ENCODE data around the gene CEP70.
"Not testable (repeated sequence)": the region's sequence is repeated elsewhere in the genome, so short reads cannot be mapped to it uniquely, and the experiment has no call there.

Gene CEP70

DNA sequence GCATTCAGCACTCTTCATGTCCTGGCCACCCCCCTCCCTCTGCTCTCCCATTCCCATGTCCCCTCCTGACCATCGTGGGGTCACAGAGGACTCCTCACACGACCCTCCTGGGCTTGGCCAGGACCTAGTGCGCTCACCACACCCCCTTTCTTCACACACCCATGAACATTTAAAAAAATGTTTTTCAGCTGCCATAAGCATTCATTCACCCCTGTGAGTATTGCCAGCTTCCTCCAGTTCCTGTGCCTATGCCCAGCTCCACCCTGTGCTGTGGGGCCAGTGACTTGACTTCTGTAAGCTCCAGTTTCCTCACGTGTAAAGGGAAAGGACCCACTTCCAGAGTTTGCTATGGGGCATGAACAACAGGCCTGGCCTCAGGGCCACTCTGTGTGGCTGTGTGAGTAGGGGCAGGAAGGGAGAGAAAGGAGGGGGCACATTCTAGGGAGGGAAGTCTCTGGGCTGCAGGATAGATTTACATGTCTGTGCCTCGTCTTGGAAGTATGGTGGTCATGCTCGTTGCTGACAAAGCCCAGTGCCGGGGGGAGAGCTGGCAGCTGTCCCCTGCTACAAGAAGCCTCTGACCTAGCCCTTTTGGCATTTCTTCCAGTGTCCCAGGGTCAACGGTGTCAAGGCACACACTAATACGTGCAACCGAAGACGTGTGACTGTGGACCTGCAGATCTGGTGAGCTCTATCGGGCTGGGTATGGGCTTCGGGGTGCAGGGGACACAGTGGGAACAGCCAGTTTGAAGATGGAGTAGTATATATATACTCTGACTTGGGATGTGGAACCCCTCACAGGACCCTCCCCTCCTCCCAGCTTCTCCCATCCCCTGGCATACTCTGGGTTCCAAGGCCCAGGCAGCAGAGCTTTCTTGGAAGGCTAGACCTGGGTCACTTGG lies 136.8 kb downstream of the CEP70 start:
- TF ChIP-seq, protein P1, sequence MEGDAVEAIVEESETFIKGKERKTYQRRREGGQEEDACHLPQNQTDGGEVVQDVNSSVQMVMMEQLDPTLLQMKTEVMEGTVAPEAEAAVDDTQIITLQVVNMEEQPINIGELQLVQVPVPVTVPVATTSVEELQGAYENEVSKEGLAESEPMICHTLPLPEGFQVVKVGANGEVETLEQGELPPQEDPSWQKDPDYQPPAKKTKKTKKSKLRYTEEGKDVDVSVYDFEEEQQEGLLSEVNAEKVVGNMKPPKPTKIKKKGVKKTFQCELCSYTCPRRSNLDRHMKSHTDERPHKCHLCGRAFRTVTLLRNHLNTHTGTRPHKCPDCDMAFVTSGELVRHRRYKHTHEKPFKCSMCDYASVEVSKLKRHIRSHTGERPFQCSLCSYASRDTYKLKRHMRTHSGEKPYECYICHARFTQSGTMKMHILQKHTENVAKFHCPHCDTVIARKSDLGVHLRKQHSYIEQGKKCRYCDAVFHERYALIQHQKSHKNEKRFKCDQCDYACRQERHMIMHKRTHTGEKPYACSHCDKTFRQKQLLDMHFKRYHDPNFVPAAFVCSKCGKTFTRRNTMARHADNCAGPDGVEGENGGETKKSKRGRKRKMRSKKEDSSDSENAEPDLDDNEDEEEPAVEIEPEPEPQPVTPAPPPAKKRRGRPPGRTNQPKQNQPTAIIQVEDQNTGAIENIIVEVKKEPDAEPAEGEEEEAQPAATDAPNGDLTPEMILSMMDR (IDR thresholded peaks at IDR 0.05; ENCODE audit: low read depth, low read length, missing control alignments), result no peak
- Histone ChIP-seq H3K27me3 (replicated peaks) (no peaks in the 10 kb centered on the region), H3K36me3 (replicated peaks) (no peaks in the 10 kb centered on the region), H3K4me3 (ENCODE audit: low read depth, low read length) (no peak overlapping the region), H3K27ac (no peak overlapping the region)
- no peak for DNase-seq
- in situ Hi-C loops (cut with HindIII; ENCODE audit: low pct_ligation_motif_present, low sequenced_read_pairs), result no loop called here

DNA sequence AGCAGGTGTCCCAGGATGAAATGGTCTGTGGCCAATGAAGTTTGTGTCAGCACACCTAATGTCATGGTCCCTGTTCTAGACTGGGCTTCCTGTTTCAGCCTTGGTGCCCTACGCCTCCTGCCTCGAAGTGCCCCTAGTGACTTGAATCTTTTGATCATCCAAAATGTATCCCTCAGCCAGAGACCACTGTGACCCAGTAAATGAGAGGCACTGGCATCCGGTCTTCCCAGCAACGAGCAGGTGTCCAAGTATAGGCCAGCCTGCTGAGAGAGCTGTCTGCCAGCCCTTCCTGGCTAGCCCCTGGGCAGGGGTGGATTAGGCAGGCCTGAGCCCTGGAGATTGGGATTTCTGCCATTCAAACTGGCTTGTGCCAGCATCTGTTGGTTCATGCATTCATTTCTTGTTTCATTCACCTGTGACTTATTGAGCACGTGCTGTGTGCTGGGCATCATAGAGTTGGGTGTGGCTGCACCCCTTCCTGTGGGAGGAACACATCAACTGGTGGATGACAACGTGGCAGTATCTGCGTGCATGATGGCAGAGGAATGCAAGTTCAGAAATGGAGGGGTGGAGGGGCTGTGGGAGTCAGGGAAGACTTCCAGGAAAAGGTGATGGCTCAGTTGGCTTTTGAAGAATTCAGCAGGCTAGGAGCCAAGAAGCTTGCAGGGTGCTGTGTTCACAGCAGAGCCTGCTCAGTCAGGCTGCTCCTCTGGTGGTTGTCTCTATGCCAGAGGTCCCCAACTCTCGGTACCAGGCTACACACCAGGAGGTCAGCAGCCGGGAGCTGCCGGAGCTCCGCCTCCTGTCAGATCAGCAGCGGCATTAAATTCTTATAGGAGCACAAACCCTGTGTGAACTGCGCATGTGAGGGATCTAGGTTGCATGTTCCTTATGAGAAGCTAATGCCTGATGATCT lies 138.0 kb downstream of the CEP70 start:
- Histone ChIP-seq H3K27me3 (replicated peaks) (no peaks in the 10 kb centered on the region), H3K4me3 (ENCODE audit: low read depth, low read length) (no peak overlapping the region), H3K36me3 (replicated peaks) (no peaks in the 10 kb centered on the region), H3K27ac (no peak overlapping the region)
- no peak for DNase-seq
- in situ Hi-C loops (cut with HindIII; ENCODE audit: low pct_ligation_motif_present, low sequenced_read_pairs), result no loop called here
- TF ChIP-seq, protein P1 (IDR thresholded peaks at IDR 0.05; ENCODE audit: low read depth, low read length, missing control alignments), result no peak

DNA sequence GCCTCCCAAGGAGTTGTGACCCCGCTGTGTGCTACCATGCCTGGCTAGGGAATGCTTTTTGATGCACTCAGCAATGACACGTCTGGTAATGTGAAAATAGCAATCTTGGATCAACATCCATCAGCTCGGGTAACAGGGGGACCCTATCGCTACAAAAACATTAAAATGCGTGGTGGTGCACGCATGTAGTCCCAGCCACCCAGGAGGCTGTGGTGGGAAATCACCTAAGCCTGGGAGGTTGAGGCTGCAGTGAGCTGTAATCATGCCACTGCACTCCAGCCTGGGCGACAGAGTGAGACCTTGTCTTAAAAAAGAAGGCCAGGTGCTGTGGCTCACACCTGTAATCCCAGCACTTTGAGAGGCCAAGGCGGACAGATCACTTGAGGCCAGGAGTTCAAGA lies 140.1 kb downstream of the CEP70 start:
- H3K36me3 ChIP-seq (replicated peaks); H3K27ac ChIP-seq; H3K4me3 ChIP-seq (ENCODE audit: low read depth, low read length); in situ Hi-C loops (cut with HindIII; ENCODE audit: low pct_ligation_motif_present, low sequenced_read_pairs); DNase-seq; H3K27me3 ChIP-seq (replicated peaks): not testable (repeated sequence)

DNA sequence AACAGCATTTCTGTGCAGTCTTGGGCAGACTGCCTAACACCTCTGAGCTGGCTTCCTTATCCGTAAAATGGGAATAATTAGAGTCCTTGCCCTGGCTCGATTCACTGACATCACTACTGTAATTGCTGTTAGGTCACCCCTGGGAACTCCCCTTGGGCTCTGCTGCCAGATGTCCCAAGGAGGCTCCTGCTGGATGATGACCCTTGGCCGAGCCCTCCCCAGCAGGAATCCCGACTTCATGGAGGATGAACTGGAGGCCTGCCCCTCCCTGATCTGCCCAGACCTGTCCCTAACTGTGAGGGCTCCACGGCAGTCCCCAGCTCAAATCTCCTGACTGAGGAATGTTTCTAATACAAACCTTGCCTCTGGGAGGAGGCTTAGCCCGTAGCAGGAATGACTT lies 141.6 kb downstream of the CEP70 start:
- Histone ChIP-seq H3K4me3 (ENCODE audit: low read depth, low read length) (no peak overlapping the region), H3K36me3 (replicated peaks) (no peaks in the 10 kb centered on the region), H3K27ac (no peak overlapping the region), H3K27me3 (replicated peaks) (no peaks in the 10 kb centered on the region)
- TF ChIP-seq, protein P1 (IDR thresholded peaks at IDR 0.05; ENCODE audit: low read depth, low read length, missing control alignments), result no peak
- no peak for DNase-seq
- in situ Hi-C loops (cut with HindIII; ENCODE audit: low pct_ligation_motif_present, low sequenced_read_pairs), result no loop called here

DNA sequence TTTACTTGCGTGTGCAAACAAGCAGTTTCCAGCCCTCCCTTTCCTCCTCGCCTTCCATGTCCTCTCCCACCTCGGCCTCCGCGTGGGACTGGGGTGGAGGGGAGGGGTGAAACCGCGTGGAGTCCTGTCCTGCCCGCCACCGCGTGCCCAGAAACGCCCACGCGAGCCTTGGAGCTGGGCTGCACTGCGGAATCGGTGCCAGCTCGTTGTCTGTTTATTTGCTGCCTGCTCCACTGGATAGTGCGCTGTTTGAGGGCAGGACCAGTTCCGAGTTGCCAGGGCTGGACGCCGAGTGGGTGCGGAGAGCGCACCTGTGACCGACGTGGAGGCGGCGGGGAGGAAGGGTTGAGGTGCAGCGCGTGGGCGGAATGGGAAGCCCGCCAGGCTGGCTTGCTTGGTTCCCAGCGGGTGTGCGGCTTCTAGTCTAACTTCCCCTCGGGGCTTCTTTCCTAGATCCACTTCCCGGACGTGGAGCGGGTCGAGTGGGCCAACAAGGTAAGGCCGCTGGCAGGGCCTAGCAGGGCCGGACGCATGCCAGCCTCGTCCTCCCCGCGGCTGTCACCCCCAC lies 142.4 kb downstream of the CEP70 start:
- Histone ChIP-seq H3K27me3 (replicated peaks) (no peaks in the 10 kb centered on the region), H3K36me3 (replicated peaks) (no peaks in the 10 kb centered on the region), H3K27ac (no peak overlapping the region), H3K4me3 (ENCODE audit: low read depth, low read length) (no peak overlapping the region)
- DNase-seq, result no peak
- in situ Hi-C loops (cut with HindIII; ENCODE audit: low pct_ligation_motif_present, low sequenced_read_pairs), result no loop called here
- TF ChIP-seq, protein P1 (IDR thresholded peaks at IDR 0.05; ENCODE audit: low read depth, low read length, missing control alignments), result no peak

Measured in brain microvascular endothelial cell (primary cell).